Hematopoietic multipotent progenitor cell treated with erythropoietin and hydrocortisone succinate and interleukin-3 and kit ligand, for 4 days (in vitro differentiated cells): Measurements from ENCODE around the gene XKR3.
"Not testable (repeated sequence)": the region's sequence is repeated elsewhere in the genome, so short reads cannot be mapped to it uniquely, and the experiment has no call there.

Source experiments
- DNase-seq: peaks from one replicate; pipeline ENCODE4 v3.0.0-alpha.2; 2015

Gene XKR3

DNA sequence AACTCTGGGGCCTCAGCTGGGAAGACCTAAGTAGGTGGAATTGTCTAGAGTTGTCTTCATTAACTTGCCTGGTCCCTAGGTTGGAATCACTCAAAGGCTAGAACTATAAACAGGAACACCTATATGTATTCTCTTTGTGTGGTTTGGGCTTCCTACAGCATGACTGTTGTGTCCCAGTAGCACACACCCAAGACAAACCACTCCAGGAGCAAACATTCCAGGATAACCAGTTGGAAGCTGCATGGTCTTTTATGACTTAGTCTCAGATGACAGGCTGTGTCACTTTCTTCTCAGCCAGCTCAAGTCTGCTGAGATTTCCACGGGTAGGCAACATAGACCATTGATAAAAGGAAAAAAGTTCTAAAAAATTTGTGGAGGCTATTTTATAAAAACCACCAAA lies 90.9 kb downstream of the XKR3 start:
- DNase-seq: not testable (repeated sequence)
